Measurements from ENCODE around the gene FECH.
A peak's percentile ranks its signal among the peaks of the same experiment; 100 is the strongest.

The FECH gene

DNA sequence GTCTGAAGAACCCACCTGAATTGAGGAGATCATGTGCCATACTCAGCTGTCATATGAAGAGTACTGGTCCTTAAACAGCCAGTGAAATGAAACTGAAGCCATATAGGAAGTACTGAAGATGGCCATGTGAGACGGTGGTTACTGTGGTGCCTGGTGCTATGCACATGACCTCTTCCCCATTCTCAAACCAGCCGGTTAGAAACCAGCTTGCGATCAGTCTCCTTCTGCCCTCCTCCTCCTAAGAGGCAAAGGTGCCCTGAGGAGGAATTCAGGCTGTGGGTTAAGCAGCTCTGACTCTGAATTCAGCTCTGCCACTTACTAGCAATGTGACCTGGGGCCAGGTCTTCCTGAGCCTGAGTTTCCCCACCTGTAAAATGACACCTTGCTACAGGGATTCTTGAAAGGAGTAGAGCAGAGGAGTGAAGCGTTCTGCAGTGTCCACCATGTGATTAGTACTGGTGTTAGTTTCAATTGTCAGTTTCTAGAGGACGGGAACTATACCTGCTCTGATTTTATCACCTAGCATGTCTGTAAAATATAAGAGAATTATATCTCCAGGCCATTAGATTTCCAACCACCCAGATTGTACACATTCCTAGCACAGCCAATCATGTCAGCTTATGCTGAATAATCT is 5.1 kb downstream of the FECH start:
- DNase-seq (ENCODE audit: low read depth in 3 of 3), result no peak

DNA sequence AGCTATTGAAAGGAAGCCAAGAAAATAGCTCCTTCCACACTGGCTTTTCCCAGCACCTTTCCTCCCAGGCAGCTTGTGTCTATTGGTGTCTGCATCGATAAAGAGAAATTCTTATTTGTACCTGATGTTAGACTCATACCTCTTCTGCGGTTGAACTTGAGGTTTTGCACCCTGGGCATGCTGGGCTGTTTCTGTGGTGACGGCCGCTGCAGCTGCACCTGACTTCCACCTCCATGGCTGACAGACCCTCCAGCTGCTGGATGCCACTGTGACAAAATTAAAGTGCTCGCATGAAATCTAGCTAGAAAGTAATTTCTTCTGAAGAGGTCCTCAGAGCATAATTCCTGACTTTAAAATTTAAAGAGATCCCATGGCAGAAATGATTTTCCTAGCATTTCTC is 6.6 kb downstream of the FECH start:
- no peak for DNase-seq (ENCODE audit: low read depth in 3 of 3)

DNA sequence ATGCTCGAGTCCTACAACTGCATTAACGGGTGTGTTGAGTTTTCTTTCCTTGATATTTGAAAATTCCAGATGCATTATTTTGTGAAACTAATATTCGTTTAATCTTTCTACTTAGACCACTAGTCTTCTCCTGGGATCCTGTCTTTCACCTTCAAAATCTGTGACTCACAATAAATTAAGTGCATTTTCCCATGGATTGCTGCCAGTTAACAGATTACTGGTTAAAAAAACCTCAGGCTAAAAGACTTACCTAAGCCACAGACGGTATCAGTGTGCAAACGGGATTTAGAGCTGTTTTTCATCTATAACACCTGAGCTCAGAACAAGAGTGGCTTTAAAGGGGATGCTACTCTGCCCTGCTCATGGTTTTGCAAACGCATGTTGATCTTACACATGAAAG is 10.2 kb downstream of the FECH start:
- no peak for DNase-seq (ENCODE audit: low read depth in 3 of 3)

DNA sequence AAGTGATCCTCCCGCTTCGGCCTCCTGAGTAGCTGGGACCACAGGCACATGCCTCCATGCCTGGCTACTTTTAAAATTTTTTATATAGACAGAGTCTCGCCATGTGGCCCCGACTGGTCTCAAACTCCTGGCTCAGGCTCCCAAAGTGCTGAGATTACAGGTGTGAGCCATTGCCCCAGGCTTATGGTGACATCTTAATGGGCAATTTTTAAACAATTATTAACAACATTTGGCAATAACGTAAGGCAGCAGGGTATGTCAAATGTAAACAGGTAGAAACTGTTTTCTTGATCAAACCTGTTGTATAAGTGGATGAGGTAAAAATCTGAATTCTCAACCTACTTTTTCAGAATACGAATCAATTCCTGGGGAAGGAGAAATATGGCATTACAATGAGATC is 11.0 kb downstream of the FECH start:
- DNase-seq (ENCODE audit: low read depth in 3 of 3), result no peak

DNA sequence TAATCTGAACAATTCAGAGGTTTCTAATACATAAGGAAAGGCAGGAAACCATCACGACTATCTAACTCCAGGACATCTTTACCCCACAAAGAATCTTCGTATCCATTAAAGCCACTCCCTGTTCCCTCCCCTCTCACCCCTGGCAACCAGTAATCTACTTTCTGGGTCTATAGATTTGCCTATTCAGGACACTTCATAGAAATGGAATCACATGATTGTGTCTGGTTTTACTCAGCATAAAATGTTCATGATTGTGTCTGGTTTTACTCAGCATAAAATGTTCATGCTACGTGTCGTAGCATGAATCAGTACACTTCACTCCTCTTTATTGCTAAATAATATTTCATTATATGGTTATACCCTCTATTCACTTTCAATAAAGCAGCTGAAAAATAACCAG is 11.6 kb downstream of the FECH start:
- no peak for DNase-seq (ENCODE audit: low read depth in 3 of 3)

DNA sequence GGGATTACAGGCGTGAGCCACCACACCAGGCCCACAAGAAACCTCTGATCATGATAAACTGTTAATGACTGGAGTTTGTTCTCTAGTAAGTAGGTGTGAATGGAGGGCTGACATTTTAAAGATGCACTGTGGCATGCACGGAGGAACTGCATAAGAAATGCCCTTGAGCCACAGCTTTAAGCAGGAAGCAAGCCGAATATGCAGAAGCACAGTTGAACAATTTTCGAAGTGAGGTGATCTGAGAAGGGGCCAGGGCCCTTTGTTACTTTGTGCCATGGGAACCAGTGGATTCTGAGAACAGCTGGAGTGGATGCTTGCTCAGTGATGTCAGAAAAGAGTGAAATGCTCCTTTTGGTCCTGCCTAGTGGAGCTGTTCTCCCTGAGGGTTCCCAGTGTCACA is 16.3 kb downstream of the FECH start:
- DNase-seq (ENCODE audit: low read depth in 3 of 3), result no peak

DNA sequence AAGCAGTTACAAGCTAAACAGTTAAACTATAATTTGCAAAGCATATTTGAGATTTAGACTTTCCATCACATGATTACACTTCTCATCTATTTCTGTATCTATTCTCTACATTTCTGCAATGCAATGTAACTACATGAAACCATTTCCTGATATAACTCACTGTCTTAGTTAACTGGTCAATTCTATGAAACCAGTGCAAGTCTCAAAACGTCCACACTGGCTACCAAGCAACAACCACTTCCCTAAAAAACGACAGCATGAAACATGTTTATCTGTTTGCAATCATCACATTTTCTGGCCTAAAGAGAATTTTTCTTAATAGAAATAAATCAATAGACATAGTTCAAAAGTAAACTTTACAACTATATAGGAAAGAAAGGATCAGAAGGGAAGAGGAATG is 17.4 kb downstream of the FECH start:
- DNase-seq (ENCODE audit: low read depth in 3 of 3), result no peak

DNA sequence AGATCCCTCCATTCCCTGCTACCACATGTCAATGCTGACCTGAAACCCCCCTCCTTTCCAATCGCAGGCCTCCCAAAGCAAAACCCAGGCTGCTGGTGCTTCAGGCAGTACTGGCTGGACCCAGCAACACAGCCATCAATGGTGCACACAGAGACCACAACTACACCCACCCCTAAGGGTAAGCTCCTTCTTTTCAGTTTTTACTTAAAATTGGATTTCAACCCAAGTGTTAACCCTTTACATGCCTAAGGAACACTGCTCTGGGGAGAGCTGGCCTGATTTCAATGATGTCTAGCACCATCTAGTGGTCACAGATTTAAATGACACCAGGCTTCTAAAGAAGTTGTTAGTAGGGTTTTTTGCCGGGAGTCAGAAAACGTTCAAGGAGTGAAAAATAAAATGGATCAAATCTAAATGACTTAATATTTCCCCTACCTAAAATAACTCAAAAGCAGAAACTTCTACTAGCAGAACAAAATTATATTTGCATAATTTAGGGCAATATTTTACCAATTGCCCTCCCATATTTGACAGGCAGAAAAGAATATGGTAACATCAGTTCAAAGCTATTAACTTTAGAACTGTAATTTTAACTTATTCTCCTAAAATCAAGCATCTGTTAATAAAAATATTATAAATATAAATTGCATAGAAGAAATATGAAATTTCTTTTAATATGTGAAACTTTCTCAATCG is 24.6 kb downstream of the FECH start:
- peak in 1 of 3 donors; percentile 8 for DNase-seq (ENCODE audit: low read depth in 3 of 3)

DNA sequence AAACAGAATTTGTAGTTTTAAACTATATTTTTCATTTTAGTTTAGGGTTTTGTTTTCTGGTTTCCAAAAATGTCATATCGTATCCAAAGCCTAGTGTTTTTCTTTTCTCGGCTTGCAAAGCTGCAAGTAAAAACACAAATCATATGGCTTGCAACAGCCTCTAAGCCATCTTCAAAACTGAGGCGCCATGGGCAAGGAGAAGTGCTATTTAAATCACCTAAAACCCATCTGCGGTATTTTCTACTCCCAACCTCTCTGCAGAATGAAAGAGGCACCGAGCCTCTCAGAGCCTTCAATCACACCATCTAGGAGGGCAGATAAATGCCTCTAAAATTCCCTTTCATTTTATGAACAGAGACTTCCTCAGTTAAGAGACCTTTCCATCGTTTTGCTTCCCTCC is 25.2 kb downstream of the FECH start:
- DNase-seq (ENCODE audit: low read depth in 3 of 3), result no peak

DNA sequence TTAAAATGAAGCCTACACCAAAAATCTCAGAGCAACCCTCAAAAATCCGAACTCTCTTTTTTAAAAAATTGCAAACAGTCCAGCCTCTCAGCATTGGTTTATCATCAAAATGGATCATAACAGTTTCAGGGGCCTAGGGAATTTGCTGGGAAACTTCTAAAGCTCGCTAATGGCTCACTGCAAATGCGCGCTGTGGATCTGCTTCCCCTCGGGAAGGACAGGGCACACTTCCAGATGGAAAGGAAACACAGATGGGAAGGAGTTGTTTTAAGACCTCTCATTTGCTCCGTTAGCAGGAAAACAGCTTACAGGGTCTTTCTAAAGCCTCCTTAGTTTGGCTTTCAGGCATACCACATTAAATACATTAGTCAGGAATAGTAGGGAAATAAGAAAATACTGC is 27.2 kb downstream of the FECH start:
- DNase-seq (ENCODE audit: low read depth in 3 of 3), result no peak

DNA sequence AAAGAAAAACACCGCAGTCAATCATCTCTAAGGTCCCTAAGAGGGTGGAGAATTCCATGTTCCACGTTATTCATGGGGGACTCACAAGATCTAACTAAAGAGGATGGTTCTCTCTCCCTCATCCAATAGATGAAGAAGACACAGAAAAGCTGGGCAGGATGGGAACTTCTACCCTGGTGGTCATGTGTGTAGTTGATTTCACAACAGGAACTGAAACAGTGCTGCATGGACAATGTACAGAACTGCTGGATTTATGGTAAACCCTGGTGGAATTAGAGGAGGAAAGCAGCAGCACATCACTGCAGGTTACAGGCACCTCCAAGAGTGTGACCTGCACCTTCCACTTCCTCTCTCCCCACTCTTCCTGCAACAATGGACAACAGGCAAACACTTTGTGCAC is 31.4 kb downstream of the FECH start:
- DNase-seq (ENCODE audit: low read depth in 3 of 3), result no peak

DNA sequence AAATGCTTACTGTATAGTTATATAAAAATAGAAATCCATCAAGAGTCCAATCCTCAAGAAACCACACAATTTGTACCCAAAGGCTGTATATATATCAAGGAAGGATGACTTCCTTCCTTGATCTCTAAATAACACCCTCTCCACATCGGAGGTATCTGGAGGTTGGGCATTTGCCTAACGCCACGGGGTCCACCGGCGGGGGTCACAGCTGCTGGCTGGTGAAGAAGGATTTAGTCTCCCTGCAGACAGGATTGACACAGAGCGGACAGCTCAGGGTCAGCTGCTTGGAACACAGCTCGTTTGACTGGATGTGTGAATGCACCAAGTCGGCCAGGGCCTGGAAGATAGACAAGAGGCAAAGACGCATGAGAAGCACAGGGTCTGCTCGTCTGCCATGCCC is 36.0 kb downstream of the FECH start:
- DNase-seq (ENCODE audit: low read depth in 3 of 3), result no peak

DNA sequence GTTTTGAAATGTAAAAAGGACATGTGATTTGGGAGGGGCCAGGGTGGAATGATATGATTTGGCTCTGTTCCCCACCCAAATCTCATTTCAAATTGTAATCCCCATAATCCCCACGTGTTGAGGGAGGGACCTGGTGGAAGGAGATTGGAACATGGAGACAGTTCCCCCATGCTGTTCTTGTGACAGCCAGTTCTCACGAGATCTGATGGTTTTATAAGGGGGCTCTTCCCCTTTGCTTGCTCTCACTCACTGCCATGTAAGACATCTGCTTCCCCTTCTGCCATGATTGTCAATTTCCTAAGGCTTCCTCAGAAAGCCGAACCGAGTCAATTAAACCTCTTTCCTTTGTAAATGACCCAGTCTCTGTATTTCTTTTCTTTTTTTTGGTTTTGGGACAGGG is 39.2 kb downstream of the FECH start:
- DNase-seq (ENCODE audit: low read depth in 3 of 3), result no peak

DNA sequence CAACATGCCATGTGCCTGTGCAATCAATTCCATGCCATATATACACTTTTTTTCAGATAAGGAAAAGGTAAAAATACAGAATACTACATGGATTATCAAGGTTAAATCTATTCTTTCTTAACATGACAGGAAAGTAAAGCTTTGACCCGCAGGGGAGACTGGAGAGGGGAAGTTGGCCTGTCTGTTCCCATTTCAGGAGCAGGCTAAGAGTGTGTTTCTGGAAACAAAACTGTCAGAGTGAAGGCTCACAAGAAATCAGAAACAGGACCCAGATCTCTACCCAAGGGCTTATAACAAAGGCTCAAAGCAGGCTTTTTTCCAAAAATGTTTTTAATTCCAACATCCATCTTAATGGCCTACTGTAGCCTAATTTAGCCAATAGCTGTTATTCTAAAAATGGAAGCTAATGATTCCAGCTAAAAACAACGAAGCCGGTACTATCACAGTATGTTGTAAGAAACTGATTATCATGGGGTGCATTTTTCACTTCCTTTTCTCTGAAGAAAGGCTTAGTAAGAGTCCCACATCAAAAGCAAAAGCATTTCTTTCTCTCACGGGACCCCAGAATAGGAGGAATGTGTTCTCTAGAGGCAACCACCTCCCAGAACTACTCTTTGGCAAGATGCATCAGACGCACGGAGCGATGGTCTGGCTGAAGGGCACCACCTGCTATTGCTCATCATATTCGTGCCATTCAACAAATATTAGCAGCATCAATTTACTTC is 41.4 kb downstream of the FECH start:
- DNase-seq (ENCODE audit: low read depth in 3 of 3), result no peak

DNA sequence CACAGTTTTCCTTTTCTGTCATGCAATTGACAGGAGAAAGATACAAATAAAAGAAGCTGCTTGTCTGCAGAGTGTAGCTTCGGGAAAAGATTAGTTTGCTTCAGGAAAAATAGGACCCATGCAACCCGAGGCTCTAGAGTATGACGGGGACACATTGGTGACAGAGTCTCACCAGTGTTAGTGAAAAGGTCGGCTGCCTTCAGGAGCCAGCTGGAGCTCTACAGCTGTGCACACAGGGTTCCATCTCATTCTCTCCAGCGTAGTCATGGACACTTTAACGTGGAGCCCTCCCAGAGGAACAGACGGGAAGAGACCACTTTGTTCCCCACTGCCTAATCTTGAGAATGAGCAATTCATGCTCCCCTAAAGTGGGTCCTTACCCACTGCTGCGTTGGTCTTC is 42.9 kb downstream of the FECH start:
- no peak for DNase-seq (ENCODE audit: low read depth in 3 of 3)

DNA sequence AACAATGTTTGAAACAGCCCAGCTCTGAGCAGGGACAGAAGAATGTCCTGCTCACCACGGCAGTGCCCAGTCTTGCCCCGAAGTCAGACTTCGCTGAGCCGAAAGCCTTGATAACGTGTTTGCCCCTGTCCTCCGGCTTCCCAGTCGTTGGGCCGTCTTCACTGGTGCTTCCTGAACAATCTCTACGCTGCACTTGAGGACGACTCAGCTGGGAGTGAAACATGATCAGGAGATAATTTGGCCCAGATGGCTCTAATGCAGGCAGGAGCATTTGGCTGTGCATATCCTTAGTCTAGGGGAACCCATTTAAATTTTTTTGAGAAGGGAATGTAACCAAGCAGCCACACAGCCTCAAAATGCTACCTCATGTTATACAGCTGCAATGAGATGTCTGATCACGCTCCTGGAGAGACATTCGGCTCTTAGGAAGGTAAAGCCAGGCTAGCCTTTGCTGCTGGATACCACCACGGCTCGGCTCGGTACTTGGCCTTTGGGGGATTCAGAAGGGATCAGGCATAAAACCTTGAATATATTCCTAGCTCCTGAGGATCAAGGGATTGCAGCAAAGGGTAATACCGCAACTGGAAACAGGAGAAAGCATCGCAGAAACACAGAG is 43.6 kb downstream of the FECH start:
- DNase-seq (ENCODE audit: low read depth in 3 of 3), result no peak

DNA sequence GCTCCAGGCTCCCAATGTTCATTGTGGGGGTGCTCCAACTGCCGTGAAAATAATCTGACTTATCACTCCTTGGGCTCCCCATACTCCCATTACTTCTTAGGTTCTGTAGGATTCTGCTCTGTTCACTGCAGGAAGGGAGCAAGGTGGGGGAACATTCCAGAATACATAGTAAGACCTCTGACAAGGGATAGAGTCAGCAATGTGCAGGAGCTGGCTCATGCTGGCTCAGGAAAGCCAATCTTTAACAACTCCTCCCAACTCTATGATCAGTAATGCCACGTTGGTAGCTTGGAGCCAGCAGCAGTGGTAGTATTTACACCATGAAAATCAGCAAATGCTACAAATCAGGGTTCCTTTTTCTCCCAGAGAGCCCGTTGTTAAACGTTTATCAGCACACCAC is 44.4 kb downstream of the FECH start:
- DNase-seq (ENCODE audit: low read depth in 3 of 3), result no peak

DNA sequence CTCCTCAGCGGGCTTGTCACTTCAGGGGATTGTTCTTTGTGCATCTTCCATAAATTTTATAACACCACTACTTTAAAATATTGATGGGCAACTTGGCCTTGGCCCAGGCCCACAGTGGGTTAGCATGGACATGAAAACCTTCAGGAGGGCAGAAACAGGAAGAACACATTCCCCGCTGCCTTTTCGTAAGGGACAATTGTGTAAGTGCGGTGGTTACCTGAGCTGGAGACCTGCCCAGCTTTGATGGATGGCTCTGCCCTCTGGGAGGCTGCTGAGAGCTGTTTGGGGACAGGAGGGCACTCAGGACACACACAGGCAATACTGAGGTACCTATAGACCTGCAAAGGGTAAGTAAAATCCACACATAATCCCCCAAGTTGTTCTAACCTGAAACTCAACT is 46.8 kb downstream of the FECH start:
- no peak for DNase-seq (ENCODE audit: low read depth in 3 of 3)

DNA sequence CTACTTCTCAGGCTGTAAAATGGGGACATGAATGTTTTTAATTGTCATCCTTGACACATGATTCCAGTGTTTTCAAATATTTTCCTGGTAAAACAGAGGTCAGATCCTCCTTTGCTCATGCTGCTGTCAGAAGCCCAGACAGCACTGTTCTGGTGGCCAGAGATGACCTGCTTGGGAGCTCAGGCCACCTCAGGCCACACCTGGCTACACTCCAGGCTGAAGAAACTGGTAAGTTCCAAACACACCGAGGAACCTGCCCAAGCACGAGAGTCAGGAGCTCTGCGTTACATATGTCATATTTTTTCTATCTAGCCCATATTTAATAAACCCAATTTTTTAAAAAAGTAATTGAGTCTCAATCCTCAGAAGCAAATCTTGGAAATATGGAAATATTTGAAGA is 47.9 kb downstream of the FECH start:
- DNase-seq (ENCODE audit: low read depth in 3 of 3), result no peak

DNA sequence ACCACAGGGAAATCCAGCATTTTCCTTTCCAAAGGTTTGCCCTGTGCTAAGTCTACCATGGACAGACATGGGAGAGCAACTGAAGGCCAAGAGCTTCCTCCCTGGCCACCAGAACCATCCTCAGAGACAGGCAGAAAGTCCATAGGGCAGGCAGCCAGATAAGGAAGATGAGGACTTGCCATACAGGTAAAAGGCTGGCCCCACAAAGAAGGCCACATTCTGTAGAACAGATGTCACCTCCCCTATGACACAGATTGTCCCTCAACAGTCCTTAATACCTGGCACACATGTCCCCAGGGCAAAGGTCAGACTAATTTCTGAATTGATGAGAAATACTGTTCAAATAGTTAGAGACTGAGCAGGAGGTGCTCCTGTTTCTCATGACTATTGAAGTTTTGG is 52.0 kb downstream of the FECH start:
- DNase-seq (ENCODE audit: low read depth in 3 of 3), result no peak

DNA sequence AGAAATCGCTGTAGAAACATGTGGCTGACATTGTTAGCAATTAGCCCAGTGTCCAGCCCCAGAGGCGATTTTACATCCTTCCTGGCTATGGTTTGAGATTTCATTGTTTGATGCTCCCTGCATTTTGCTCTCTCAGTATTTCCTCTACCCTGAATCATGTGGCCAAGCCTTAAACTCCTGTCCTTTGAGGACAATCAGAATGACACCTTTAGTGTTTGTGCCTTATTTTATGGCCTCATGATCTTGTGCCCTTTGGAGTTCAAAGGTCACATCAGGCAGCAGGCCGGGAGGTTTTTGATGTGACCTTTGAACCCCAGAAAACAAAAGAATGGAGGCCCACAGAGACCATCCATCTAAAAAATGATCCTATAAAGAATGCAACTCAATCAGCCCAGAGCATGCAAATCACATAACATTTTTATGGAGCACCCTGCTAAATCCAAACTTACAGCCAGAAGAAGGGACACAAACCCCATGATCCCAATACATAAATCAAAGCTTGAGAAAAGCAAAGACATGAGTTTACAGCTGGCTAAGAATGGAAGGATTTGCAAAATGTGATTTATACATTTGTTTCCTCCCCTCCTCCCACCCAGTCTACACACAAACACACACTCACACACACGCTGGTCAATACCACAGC is 52.5 kb downstream of the FECH start:
- DNase-seq (ENCODE audit: low read depth in 3 of 3), result no peak

All from stimulated activated CD4-positive, alpha-beta T cell treated with anti-CD3 and anti-CD28 coated beads, TNF-alpha, amount 100 ng/mL, for 48 hours (primary cell).